ENCODE measurements around the gene TYW5.

DNA sequence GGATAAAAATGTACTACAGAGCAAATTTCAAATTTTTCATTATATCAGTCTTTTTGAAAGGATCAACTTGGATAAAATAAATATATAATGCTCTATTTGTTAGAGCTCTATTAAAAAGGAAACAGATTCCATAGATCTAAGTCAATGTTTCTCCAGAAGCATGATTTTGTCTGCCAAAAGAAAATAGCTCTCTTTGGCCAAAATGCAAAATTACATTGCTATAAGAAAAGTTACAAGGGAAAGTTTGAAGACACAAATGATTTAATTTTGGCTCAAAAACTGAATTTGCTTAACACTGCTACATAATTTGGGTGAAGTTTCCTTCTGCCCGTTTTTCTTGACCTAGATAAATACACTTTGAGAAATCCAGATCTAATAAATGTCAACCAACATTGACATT lies 28.5 kb downstream of the TYW5 start:
- TF ChIP-seq, protein P1, sequence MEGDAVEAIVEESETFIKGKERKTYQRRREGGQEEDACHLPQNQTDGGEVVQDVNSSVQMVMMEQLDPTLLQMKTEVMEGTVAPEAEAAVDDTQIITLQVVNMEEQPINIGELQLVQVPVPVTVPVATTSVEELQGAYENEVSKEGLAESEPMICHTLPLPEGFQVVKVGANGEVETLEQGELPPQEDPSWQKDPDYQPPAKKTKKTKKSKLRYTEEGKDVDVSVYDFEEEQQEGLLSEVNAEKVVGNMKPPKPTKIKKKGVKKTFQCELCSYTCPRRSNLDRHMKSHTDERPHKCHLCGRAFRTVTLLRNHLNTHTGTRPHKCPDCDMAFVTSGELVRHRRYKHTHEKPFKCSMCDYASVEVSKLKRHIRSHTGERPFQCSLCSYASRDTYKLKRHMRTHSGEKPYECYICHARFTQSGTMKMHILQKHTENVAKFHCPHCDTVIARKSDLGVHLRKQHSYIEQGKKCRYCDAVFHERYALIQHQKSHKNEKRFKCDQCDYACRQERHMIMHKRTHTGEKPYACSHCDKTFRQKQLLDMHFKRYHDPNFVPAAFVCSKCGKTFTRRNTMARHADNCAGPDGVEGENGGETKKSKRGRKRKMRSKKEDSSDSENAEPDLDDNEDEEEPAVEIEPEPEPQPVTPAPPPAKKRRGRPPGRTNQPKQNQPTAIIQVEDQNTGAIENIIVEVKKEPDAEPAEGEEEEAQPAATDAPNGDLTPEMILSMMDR (IDR thresholded peaks at IDR 0.05), result no peak
- no peak for TF ChIP-seq POLR2A (IDR thresholded peaks at IDR 0.05)
